Activated naive CD8-positive, alpha-beta T cell treated with anti-CD3 and anti-CD28 coated beads, Interleukin-2, amount 10 ng/mL, durations not matched to agents 7 days and 5 days (primary cell): Measurements from ENCODE around the gene PTPRJ. TPM values are rescaled to one million over a fixed set of nuclear protein-coding genes. Genes with fewer than 3 reads are reported as not detected.
"Not testable (repeated sequence)": the region's sequence is repeated elsewhere in the genome, so short reads cannot be mapped to it uniquely, and the experiment has no call there.

ENCODE experiments used
- ATAC-seq: fragments of 150-1000 bp; cut with Tn5 transposase; one replicate; pipeline ENCODE4 v1.10.0; 2021; ENCODE audit warnings: low read depth, moderate library complexity
- POLR2A ChIA-PET: fragments of 350-600 bp; sonication (Branson Sonifier 250); formaldehyde crosslinking; loops from one replicate; lab custom pipeline; 2021; ENCODE audit warnings: antibody characterized with exemption; lab: Charles Lee
- DNase-seq: peaks from one replicate; pipeline ENCODE4 v3.0.0; 2021
- H3K27ac Mint-ChIP-seq: one replicate; pipeline ENCODE4 v1.8.0; 2022; ENCODE audit warnings: mild to moderate bottlenecking, mixed read lengths
- H3K27me3 Mint-ChIP-seq: one replicate; pipeline ENCODE4 v1.8.0; 2022; ENCODE audit warnings: mild to moderate bottlenecking, moderate library complexity, mixed read lengths
- H3K36me3 Mint-ChIP-seq: one replicate; pipeline ENCODE4 v1.8.0; 2021; ENCODE audit warnings: mild to moderate bottlenecking, mixed read lengths
- H3K4me1 Mint-ChIP-seq: one replicate; pipeline ENCODE4 v1.8.0; 2021; ENCODE audit warnings: mixed read lengths
- H3K4me3 Mint-ChIP-seq: one replicate; pipeline ENCODE4 v1.8.0; 2022; ENCODE audit warnings: mild to moderate bottlenecking, moderate library complexity, mixed read lengths
- H3K9me3 Mint-ChIP-seq: one replicate; pipeline ENCODE4 v1.8.0; 2021; ENCODE audit warnings: mixed read lengths
- total RNA-seq, 2 experiments: library from RNA; stranded (reverse); gene quantifications; one replicate each; pipeline ENCODE4 v1.2.3, GENCODE V29; 2021

PTPRJ gene
- total RNA-seq, 2 experiments from 2014 or later = 51.5 to 53.5 TPM

DNA sequence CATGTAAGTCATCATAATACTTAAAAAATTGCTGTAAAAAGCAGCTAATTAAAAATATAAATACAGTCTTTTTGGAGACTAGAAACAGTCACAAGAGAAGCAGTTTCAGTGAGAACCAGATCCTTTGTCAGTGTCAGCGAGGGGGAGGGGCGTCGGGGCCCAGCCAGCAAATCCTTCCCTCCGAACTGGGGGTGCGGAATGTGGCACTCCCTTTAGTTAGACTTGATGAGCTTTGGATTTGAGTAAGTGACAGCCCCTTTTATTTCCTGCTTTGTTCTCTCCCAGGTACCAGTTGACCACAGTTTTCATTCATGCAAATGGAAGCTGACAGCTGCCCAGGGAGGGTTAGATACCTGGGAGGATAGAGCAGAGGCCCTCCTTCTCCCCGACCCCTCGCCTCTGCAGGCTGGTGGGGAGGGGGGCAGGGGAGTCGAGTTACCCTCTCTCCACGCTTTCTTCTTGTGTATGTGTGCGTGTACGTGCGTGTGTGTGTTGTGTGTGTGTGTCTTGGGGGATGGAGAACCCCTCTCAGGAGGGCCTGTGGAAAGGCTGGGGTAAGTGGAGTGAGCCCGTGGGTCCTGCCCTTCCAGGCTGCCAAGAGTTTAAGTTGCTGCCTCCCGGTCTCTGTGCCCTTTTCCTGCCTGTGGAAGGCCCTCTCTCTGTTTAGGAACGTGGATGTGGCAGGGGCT, 38.3 kb downstream of the PTPRJ start:
- POLR2A ChIA-PET = interaction anchor here (0.6 to 2.2 kb wide), 5 partner anchors 9 to 38 kb away, joined by 3 to 14 read pairs (median 5); no protein-coding TSS in a partner anchor
- peaks cover 30% of the 10 kb centered on the region for H3K36me3 Mint-ChIP-seq
- H3K4me3 Mint-ChIP-seq = no peak overlapping the region
- ATAC-seq = no peak
- no peaks in the 10 kb centered on the region for H3K27me3 Mint-ChIP-seq
- H3K27ac Mint-ChIP-seq = peak overlapping the region; percentile 68
- H3K4me1 Mint-ChIP-seq = peaks cover 57% of the 10 kb centered on the region
- DNase-seq = no peak
- no peaks in the 10 kb centered on the region for H3K9me3 Mint-ChIP-seq

DNA sequence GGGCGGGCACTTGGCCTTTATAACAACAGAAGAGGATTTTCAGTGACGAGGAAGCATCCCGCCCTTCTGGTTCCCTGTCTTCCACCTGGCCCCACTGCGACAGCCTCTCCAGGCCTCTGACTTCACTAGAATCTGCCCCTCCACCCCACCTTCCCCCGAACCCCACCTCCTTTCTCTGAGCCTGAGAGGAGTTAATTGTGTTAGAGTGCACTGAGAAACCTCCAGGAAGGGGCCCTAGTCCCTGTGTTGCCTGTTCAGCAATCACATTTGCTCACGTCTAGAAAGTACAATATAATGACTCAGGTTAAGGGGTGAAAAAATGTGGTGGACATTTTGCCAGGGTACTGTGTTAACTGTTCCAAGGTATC, 38.8 kb downstream of the PTPRJ start:
- DNase-seq (no peak), ATAC-seq (no peak)
- Mint-ChIP-seq H3K4me1 (peaks cover 52% of the 10 kb centered on the region), H3K27ac (peak overlapping the region; percentile 68), H3K9me3 (no peaks in the 10 kb centered on the region), H3K27me3 (no peaks in the 10 kb centered on the region), H3K4me3 (no peak overlapping the region), H3K36me3 (peaks cover 27% of the 10 kb centered on the region)
- POLR2A ChIA-PET = interaction anchor here (0.6 kb wide), 1 partner anchor 9 kb away, joined by 3 read pairs; no protein-coding TSS in a partner anchor

- no peak overlapping the region for H3K27ac Mint-ChIP-seq
- H3K4me3 Mint-ChIP-seq = no peak overlapping the region
- H3K36me3 Mint-ChIP-seq = peaks cover 29% of the 10 kb centered on the region
- POLR2A ChIA-PET = no interaction called here
- H3K9me3 Mint-ChIP-seq = no peaks in the 10 kb centered on the region
- DNase-seq = no peak
- H3K27me3 Mint-ChIP-seq = no peaks in the 10 kb centered on the region
- ATAC-seq = no peak
- peaks cover 50% of the 10 kb centered on the region for H3K4me1 Mint-ChIP-seq
Measured at GRCh38 chr11:48019595-48019994, 39.2 kb downstream of the PTPRJ start.

- Mint-ChIP-seq H3K9me3 (no peaks in the 10 kb centered on the region), H3K4me1 (peaks cover 45% of the 10 kb centered on the region), H3K36me3 (peaks cover 28% of the 10 kb centered on the region), H3K27ac (no peak overlapping the region), H3K4me3 (no peak overlapping the region), H3K27me3 (no peaks in the 10 kb centered on the region)
- POLR2A ChIA-PET = interaction anchor here (0.6 kb wide), 1 partner anchor 43 kb away, joined by 4 read pairs; no protein-coding TSS in a partner anchor
- DNase-seq (no peak), ATAC-seq (no peak)
Measured at GRCh38 chr11:48020092-48020755, 39.9 kb downstream of the PTPRJ start.

GRCh38 chr11:48021201-48021820, 41.0 kb downstream of the PTPRJ start:
- H3K4me3 Mint-ChIP-seq, POLR2A ChIA-PET, H3K9me3 Mint-ChIP-seq, DNase-seq, H3K27ac Mint-ChIP-seq, H3K27me3 Mint-ChIP-seq, ATAC-seq: not testable (repeated sequence)
- Mint-ChIP-seq H3K36me3 (peaks cover 22% of the 10 kb centered on the region), H3K4me1 (peaks cover 37% of the 10 kb centered on the region)

DNA sequence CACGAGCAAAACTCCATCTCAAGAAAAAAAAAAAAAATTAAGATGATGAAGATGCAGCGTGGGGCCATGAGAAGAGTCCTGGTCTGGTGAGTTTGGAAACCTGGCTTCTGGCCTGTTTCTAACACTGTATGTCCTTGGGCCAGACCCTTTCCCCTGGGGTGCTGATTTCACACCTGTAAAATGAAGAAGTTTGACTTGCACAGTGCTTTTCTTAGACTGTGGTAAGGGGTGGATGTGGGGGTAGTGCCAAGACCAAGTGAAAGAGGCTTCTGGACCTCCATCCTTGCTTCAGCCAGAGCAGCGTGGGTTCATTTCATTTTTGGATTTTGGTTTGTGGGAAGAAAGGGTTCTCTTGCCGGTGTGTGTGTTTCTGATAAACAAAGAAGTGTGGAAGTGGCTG, 42.1 kb downstream of the PTPRJ start:
- H3K4me1 Mint-ChIP-seq = peaks cover 28% of the 10 kb centered on the region
- no peaks in the 10 kb centered on the region for H3K9me3 Mint-ChIP-seq
- peaks cover 22% of the 10 kb centered on the region for H3K36me3 Mint-ChIP-seq
- no peak for DNase-seq
- peak overlapping the region; percentile 19 for H3K27ac Mint-ChIP-seq
- no peak for ATAC-seq
- H3K27me3 Mint-ChIP-seq = no peaks in the 10 kb centered on the region
- POLR2A ChIA-PET = no interaction called here
- H3K4me3 Mint-ChIP-seq = no peak overlapping the region

- H3K9me3 Mint-ChIP-seq, ATAC-seq, H3K27ac Mint-ChIP-seq, H3K27me3 Mint-ChIP-seq, H3K4me3 Mint-ChIP-seq, DNase-seq, POLR2A ChIA-PET: not testable (repeated sequence)
- H3K36me3 Mint-ChIP-seq = peaks cover 22% of the 10 kb centered on the region
- H3K4me1 Mint-ChIP-seq = peaks cover 25% of the 10 kb centered on the region
Measured at GRCh38 chr11:48023608-48024007, 43.2 kb downstream of the PTPRJ start.

DNA sequence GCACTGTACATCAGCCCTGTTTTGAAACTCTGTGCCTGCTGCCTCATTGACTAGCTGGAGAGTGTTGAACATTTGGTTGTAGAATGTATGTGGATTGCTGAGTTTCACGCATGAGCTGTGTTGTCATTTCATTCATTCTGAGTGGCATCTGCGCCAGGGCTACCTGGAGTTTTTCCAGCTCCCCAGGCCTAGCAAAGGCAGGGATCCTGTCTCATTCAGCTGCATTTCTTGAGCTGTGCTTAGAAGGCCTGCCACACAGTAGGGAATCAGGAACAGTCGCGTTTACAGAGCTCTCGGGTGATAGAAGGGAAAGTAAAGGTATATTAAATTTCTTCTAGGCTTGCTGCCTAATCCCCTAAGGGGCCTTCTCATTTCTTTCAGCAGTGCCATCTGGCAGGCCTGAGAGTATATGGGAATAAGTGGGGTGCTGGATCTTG, 44.3 kb downstream of the PTPRJ start:
- peaks cover 23% of the 10 kb centered on the region for H3K36me3 Mint-ChIP-seq
- POLR2A ChIA-PET = interaction anchor here (0.6 to 1.0 kb wide), 2 partner anchors 9 to 67 kb away, joined by 3 to 4 read pairs; no protein-coding TSS in a partner anchor
- H3K9me3 Mint-ChIP-seq = no peaks in the 10 kb centered on the region
- peaks cover 27% of the 10 kb centered on the region for H3K4me1 Mint-ChIP-seq
- no peaks in the 10 kb centered on the region for H3K27me3 Mint-ChIP-seq
- ATAC-seq = no peak
- no peak overlapping the region for H3K4me3 Mint-ChIP-seq
- no peak for DNase-seq
- no peak overlapping the region for H3K27ac Mint-ChIP-seq

DNA sequence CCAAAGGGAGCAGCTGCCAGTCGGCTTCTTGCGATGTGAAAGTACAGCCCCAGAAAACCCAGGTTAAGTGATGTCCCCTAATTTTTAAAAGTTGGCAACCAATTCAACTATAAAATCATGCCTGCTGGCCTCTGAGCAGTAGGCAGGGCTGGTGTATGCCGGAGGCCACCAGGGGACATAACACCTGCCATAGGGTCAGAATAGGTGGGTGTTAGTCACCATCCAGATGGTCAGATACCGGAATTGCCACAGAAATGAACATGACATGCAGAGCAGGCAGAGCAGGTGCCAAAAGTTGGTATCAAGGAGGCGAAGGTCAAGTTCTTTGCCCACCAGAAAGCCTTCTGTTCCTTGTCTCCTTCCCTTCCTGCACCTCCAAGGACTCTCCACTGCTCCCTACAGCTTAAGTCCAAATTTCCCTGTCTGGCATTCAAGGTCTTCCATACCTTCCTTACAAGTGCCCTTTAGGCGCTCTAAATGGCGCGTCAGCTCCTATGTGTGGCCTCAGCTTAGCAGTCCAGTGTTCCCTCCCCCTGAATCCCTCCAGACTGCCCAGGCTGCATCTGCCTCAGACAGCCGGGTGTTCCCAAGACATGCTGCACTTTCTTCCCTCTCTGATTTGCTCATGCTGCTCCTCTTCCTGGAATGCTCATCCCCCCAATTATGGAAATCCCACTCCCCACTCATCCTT, 45.1 kb downstream of the PTPRJ start:
- Mint-ChIP-seq H3K4me1 (peaks cover 30% of the 10 kb centered on the region), H3K27ac (no peak overlapping the region)
- no peak for DNase-seq

DNA sequence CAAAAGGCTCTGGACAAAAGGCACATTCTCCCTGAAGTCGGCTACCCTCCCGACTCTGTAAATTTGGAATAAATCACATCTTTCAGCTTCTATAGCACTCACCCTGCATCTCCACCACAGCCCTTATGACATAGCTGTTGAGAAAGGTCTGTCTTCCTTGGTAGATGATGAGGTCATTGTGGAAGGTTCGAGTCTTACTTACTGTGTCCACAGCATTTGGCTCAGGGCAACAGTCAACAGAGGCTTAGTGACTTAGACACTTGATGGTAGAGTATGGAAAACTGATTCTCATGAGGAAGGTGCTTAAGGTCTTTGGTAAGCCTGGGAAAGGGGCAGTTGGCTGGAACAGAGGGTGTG, 45.6 kb downstream of the PTPRJ start:
- H3K36me3 Mint-ChIP-seq = peaks cover 16% of the 10 kb centered on the region
- ATAC-seq (no peak), DNase-seq (no peak)
- POLR2A ChIA-PET = interaction anchor here (1.2 kb wide), 1 partner anchor 9 kb away, joined by 3 read pairs; no protein-coding TSS in a partner anchor
- H3K9me3 Mint-ChIP-seq = no peaks in the 10 kb centered on the region
- H3K4me3 Mint-ChIP-seq = no peak overlapping the region
- peaks cover 30% of the 10 kb centered on the region for H3K4me1 Mint-ChIP-seq
- H3K27me3 Mint-ChIP-seq = no peaks in the 10 kb centered on the region
- no peak overlapping the region for H3K27ac Mint-ChIP-seq

More for the DNA sequence above, 45.1 kb downstream of the PTPRJ start:
- POLR2A ChIA-PET = interaction anchor here (1.0 to 1.2 kb wide), 2 partner anchors 9 kb away, joined by 3 read pairs; no protein-coding TSS in a partner anchor
- Mint-ChIP-seq H3K4me3 (no peak overlapping the region), H3K9me3 (no peaks in the 10 kb centered on the region), H3K36me3 (peaks cover 16% of the 10 kb centered on the region), H3K27me3 (no peaks in the 10 kb centered on the region)
- ATAC-seq = no peak

- H3K4me1 Mint-ChIP-seq = peaks cover 46% of the 10 kb centered on the region
- H3K4me3 Mint-ChIP-seq = peak overlapping the region; percentile 18
- H3K27me3 Mint-ChIP-seq = no peaks in the 10 kb centered on the region
- ATAC-seq (peak; percentile 84), DNase-seq (no peak)
- no peaks in the 10 kb centered on the region for H3K9me3 Mint-ChIP-seq
- POLR2A ChIA-PET = interaction anchor here (0.7 to 1.9 kb wide), 5 partner anchors 11 to 79 kb away, joined by 3 to 6 read pairs (median 4); no protein-coding TSS in a partner anchor
- peaks cover 19% of the 10 kb centered on the region for H3K36me3 Mint-ChIP-seq
- peak overlapping the region; percentile 49 for H3K27ac Mint-ChIP-seq
Measured at GRCh38 chr11:48028914-48029680, 48.7 kb downstream of the PTPRJ start.

- H3K27ac Mint-ChIP-seq = peak overlapping the region; percentile 12
- no peak overlapping the region for H3K4me3 Mint-ChIP-seq
- H3K4me1 Mint-ChIP-seq = peaks cover 50% of the 10 kb centered on the region
- POLR2A ChIA-PET = interaction anchor here (0.7 to 1.9 kb wide), 5 partner anchors 12 to 79 kb away, joined by 3 to 6 read pairs (median 4); no protein-coding TSS in a partner anchor
- H3K27me3 Mint-ChIP-seq = no peaks in the 10 kb centered on the region
- H3K9me3 Mint-ChIP-seq = no peaks in the 10 kb centered on the region
- peaks cover 17% of the 10 kb centered on the region for H3K36me3 Mint-ChIP-seq
- no peak for DNase-seq
- ATAC-seq = no peak
Measured at GRCh38 chr11:48029681-48030290, 49.4 kb downstream of the PTPRJ start.
